SK-N-MC (cell line): Measurements from ENCODE around the gene PHKB.
"Not testable (repeated sequence)": the region's sequence is repeated elsewhere in the genome, so short reads cannot be mapped to it uniquely, and the experiment has no call there.

Experiments
- DNase-seq: peaks from one replicate; pipeline ENCODE4 v3.0.0-alpha.2; 2011; ENCODE audit warnings: low read depth, low spot score
- H3K27ac ChIP-seq: fragments of 200-600 bp; sonication (generic); 2 replicates; pipeline ENCODE4 v1.5.1; 2016; ENCODE audit warnings: mixed run types
- H3K36me3 ChIP-seq: fragments of 200-600 bp; sonication (generic); 2 replicates; pipeline ENCODE4 v1.6.1; 2017; ENCODE audit warnings: antibody characterized with exemption, low read length, mixed read lengths; ENCODE audit not compliant: insufficient read depth
- H3K4me3 ChIP-seq: fragments of 200-600 bp; sonication (generic); 2 replicates; pipeline ENCODE4 v1.5.1; 2016
- H3K9ac ChIP-seq: fragments of 200-600 bp; sonication (generic); 2 replicates; pipeline ENCODE4 v1.8.0; 2017; ENCODE audit warnings: mixed run types, mixed read lengths; ENCODE audit not compliant: insufficient read length
- H3K9me3 ChIP-seq: fragments of 200-600 bp; sonication (generic); 2 replicates; pipeline ENCODE4 v1.6.1; 2017; ENCODE audit warnings: low read depth, mild to moderate bottlenecking, antibody characterized with exemption, low read length, moderate library complexity, mixed read lengths
- EZH2 ChIP-seq: fragments of 200-600 bp; sonication (generic); IDR thresholded peaks from one replicate; pipeline ENCODE4 v1.6.1; 2017; ENCODE audit warnings: antibody characterized with exemption
- FOXP2 ChIP-seq: optimal IDR thresholded peaks from 2 replicates; pipeline ENCODE3; 2011; ENCODE audit warnings: mild to moderate bottlenecking, moderate library complexity; ENCODE audit not compliant: insufficient read depth; ENCODE audit errors: extremely low read length, control extremely low read depth
- POLR2AphosphoS5 ChIP-seq: IDR thresholded peaks from 2 replicates; pipeline ENCODE4 v1.6.1; 2012; ENCODE audit warnings: mild to moderate bottlenecking, low read depth, low read length, borderline replicate concordance

PHKB gene

GRCh38 chr16:47533744-47534292, 72.7 kb downstream of the PHKB start:
- no peak overlapping the region for H3K9ac ChIP-seq
- no peak for TF ChIP-seq POLR2AphosphoS5
- TF ChIP-seq FOXP2 = no peak
- no peak for TF ChIP-seq EZH2
- DNase-seq = no peak
- no peak overlapping the region for H3K4me3 ChIP-seq
- H3K36me3 ChIP-seq = no peaks in the 10 kb centered on the region
- no peaks in the 10 kb centered on the region for H3K9me3 ChIP-seq
- H3K27ac ChIP-seq = no peak overlapping the region

GRCh38 chr16:47538472-47538871, 77.3 kb downstream of the PHKB start:
- H3K36me3 ChIP-seq = no peaks in the 10 kb centered on the region
- DNase-seq = no peak
- H3K9me3 ChIP-seq = no peaks in the 10 kb centered on the region
- no peak overlapping the region for H3K9ac ChIP-seq
- no peak overlapping the region for H3K4me3 ChIP-seq
- no peak for TF ChIP-seq POLR2AphosphoS5
- TF ChIP-seq FOXP2 = no peak
- TF ChIP-seq EZH2 = no peak
- H3K27ac ChIP-seq = no peak overlapping the region

GRCh38 chr16:47539707-47540670, 78.9 kb downstream of the PHKB start:
- H3K27ac ChIP-seq, DNase-seq, H3K9me3 ChIP-seq, H3K9ac ChIP-seq, H3K36me3 ChIP-seq, H3K4me3 ChIP-seq: not testable (repeated sequence)

GRCh38 chr16:47541135-47541534, 80.0 kb downstream of the PHKB start:
- not testable (repeated sequence) for H3K4me3 ChIP-seq, H3K9ac ChIP-seq, H3K9me3 ChIP-seq, H3K36me3 ChIP-seq, DNase-seq, H3K27ac ChIP-seq

GRCh38 chr16:47544255-47544654, 83.1 kb downstream of the PHKB start:
- H3K9me3 ChIP-seq, H3K27ac ChIP-seq, H3K36me3 ChIP-seq, DNase-seq, H3K4me3 ChIP-seq, H3K9ac ChIP-seq: not testable (repeated sequence)

GRCh38 chr16:47551185-47551584, 90.1 kb downstream of the PHKB start:
- H3K27ac ChIP-seq, H3K9me3 ChIP-seq, H3K9ac ChIP-seq, H3K36me3 ChIP-seq, H3K4me3 ChIP-seq, DNase-seq: not testable (repeated sequence)

GRCh38 chr16:47551767-47552166, 90.6 kb downstream of the PHKB start:
- not testable (repeated sequence) for H3K9me3 ChIP-seq, H3K36me3 ChIP-seq

GRCh38 chr16:47553853-47554564, 92.9 kb downstream of the PHKB start:
- Histone ChIP-seq H3K4me3 (no peak overlapping the region), H3K9me3 (no peaks in the 10 kb centered on the region), H3K36me3 (no peaks in the 10 kb centered on the region), H3K9ac (no peak overlapping the region), H3K27ac (no peak overlapping the region)
- DNase-seq = no peak
- TF ChIP-seq FOXP2 (no peak), POLR2AphosphoS5 (no peak), EZH2 (no peak)

More at GRCh38 chr16:47551767-47552166, 90.6 kb downstream of the PHKB start:
- DNase-seq, H3K9ac ChIP-seq, H3K27ac ChIP-seq, H3K4me3 ChIP-seq: not testable (repeated sequence)

- not testable (repeated sequence) for H3K9ac ChIP-seq, H3K36me3 ChIP-seq, H3K9me3 ChIP-seq, H3K27ac ChIP-seq, DNase-seq, H3K4me3 ChIP-seq
Measured at GRCh38 chr16:47554587-47554986, 93.5 kb downstream of the PHKB start.

GRCh38 chr16:47561286-47561685, 100.2 kb downstream of the PHKB start:
- Histone ChIP-seq H3K9me3 (no peaks in the 10 kb centered on the region), H3K4me3 (no peak overlapping the region), H3K27ac (no peak overlapping the region), H3K9ac (no peak overlapping the region), H3K36me3 (no peaks in the 10 kb centered on the region)
- DNase-seq = no peak
- TF ChIP-seq POLR2AphosphoS5 = no peak
- no peak for TF ChIP-seq EZH2
- no peak for TF ChIP-seq FOXP2
